ENCODE data around the gene AMN.

The AMN gene

GRCh38 chr14:102943979-102944378 is 21.5 kb downstream of the AMN start:
- no peak for DNase-seq (ENCODE audit: low read depth in 3 of 3)

- DNase-seq (ENCODE audit: low read depth in 3 of 3): no peak
Measured at GRCh38 chr14:102944448-102945330, 22.2 kb downstream of the AMN start.

GRCh38 chr14:102945346-102946130 is 23.1 kb downstream of the AMN start:
- no peak for DNase-seq (ENCODE audit: low read depth in 3 of 3)

GRCh38 chr14:102947321-102948103 is 25.0 kb downstream of the AMN start:
- no peak for DNase-seq (ENCODE audit: low read depth in 3 of 3)

- no peak for DNase-seq (ENCODE audit: low read depth in 3 of 3)
Measured at GRCh38 chr14:102948698-102949061, 26.2 kb downstream of the AMN start.

GRCh38 chr14:102949062-102949800 is 26.8 kb downstream of the AMN start:
- DNase-seq (ENCODE audit: low read depth in 3 of 3): no peak

GRCh38 chr14:102949801-102950451 is 27.5 kb downstream of the AMN start:
- DNase-seq (ENCODE audit: low read depth in 3 of 3): no peak

GRCh38 chr14:102951034-102951433 is 28.6 kb downstream of the AMN start:
- DNase-seq (ENCODE audit: low read depth in 3 of 3): no peak

- no peak for DNase-seq (ENCODE audit: low read depth in 3 of 3)
Measured at GRCh38 chr14:102951799-102952198, 29.3 kb downstream of the AMN start.

GRCh38 chr14:102952276-102952675 is 29.8 kb downstream of the AMN start:
- no peak for DNase-seq (ENCODE audit: low read depth in 3 of 3)

GRCh38 chr14:102953100-102953499 is 30.6 kb downstream of the AMN start:
- DNase-seq (ENCODE audit: low read depth in 3 of 3): no peak

- no peak for DNase-seq (ENCODE audit: low read depth in 3 of 3)
Measured at GRCh38 chr14:102954081-102954789, 31.8 kb downstream of the AMN start.

GRCh38 chr14:102955636-102956408 is 33.4 kb downstream of the AMN start:
- DNase-seq (ENCODE audit: low read depth in 3 of 3): no peak

- no peak for DNase-seq (ENCODE audit: low read depth in 3 of 3)
Measured at GRCh38 chr14:102957222-102957621, 34.8 kb downstream of the AMN start.

- no peak for DNase-seq (ENCODE audit: low read depth in 3 of 3)
Measured at GRCh38 chr14:102958461-102958860, 36.0 kb downstream of the AMN start.

GRCh38 chr14:102962111-102962627 is 39.7 kb downstream of the AMN start:
- DNase-seq (ENCODE audit: low read depth in 3 of 3): no peak

GRCh38 chr14:102964152-102964730 is 41.8 kb downstream of the AMN start:
- DNase-seq (ENCODE audit: low read depth in 3 of 3): no peak

- DNase-seq (ENCODE audit: low read depth in 3 of 3): no peak
Measured at GRCh38 chr14:102965282-102965681, 42.8 kb downstream of the AMN start.

All from stimulated activated CD4-positive, alpha-beta T cell treated with anti-CD3 and anti-CD28 coated beads, TNF-alpha, amount 100 ng/mL, for 24 hours (primary cell).